Keratinocyte (primary cell): ENCODE data around the gene CUX1. TPM values are rescaled to one million over a fixed set of nuclear protein-coding genes. Genes with fewer than 3 reads are reported as not detected.

ENCODE experiments used
- DNase-seq: peaks from one replicate; pipeline ENCODE4 v3.0.0-alpha.2; 2011; ENCODE audit warnings: low read depth, missing footprints, low spot score
- FAIRE-seq: peaks from 2 replicates; lab custom pipeline; 2011; peaks lifted over from hg19 to GRCh38; lab: Jason Lieb, UNC
- H2AFZ ChIP-seq: 2 replicates; pipeline ENCODE4 v1.6.0; 2012; ENCODE audit warnings: low read length, control low read depth, inconsistent platforms; ENCODE audit not compliant: control insufficient read depth
- H3K27ac ChIP-seq: 2 replicates; pipeline ENCODE4 v1.5.1; 2011; ENCODE audit warnings: low read length; ENCODE audit not compliant: control insufficient read depth, insufficient read depth
- H3K27me3 ChIP-seq: 3 replicates; pipeline ENCODE4 v1.6.0; 2011; ENCODE audit warnings: low read length; ENCODE audit not compliant: control insufficient read depth, insufficient read depth; ENCODE audit errors: extremely low read depth
- H3K36me3 ChIP-seq, 2 experiments: 2 replicates in 1 of 2; 3 replicates in 1 of 2; pipeline ENCODE4 v1.5.1; 2011; ENCODE audit warnings: low read length in 2 of 2, mild to moderate bottlenecking in 1 of 2; ENCODE audit not compliant: control insufficient read depth in 2 of 2, insufficient read depth in 2 of 2; ENCODE audit errors: extremely low read depth in 1 of 2
- H3K4me1 ChIP-seq: 3 replicates; pipeline ENCODE4 v1.5.1; 2011; ENCODE audit warnings: low read length; ENCODE audit not compliant: control insufficient read depth, insufficient read depth; ENCODE audit errors: extremely low read depth
- H3K4me2 ChIP-seq: 3 replicates; pipeline ENCODE4 v1.6.0; 2011; ENCODE audit warnings: low read depth, low read length; ENCODE audit not compliant: control insufficient read depth, insufficient read depth; ENCODE audit errors: extremely low read depth
- H3K4me3 ChIP-seq, 3 experiments: fragments of 200-600 bp in 1 of 3; sonication (generic) in 1 of 3; 2 replicates in 2 of 3; 3 replicates in 1 of 3; pipeline ENCODE4 v1.5.1; 2011 to 2016; ENCODE audit warnings: low read length in 3 of 3, mild to moderate bottlenecking in 3 of 3, control low read depth in 2 of 3, inconsistent platforms in 1 of 3, low read depth in 1 of 3, mixed read lengths in 1 of 3, mixed run types in 1 of 3, moderate library complexity in 1 of 3; ENCODE audit not compliant: control insufficient read depth in 2 of 3, insufficient read depth in 2 of 3; ENCODE audit errors: extremely low read depth in 1 of 3
- H3K79me2 ChIP-seq: 2 replicates; pipeline ENCODE4 v1.6.0; 2012; ENCODE audit warnings: low read length; ENCODE audit not compliant: control insufficient read depth, insufficient read depth
- H3K9ac ChIP-seq: 3 replicates; pipeline ENCODE4 v1.6.0; 2011; ENCODE audit warnings: low read length; ENCODE audit not compliant: control insufficient read depth, insufficient read depth; ENCODE audit errors: extremely low read depth
- H3K9me1 ChIP-seq: 3 replicates; pipeline ENCODE4 v1.6.0; 2011; ENCODE audit warnings: low read length; ENCODE audit not compliant: control insufficient read depth, insufficient read depth; ENCODE audit errors: extremely low read depth
- H3K9me3 ChIP-seq: 2 replicates; pipeline ENCODE4 v1.5.1; 2012; ENCODE audit warnings: low read depth, low read length; ENCODE audit not compliant: control insufficient read depth
- H4K20me1 ChIP-seq: 3 replicates; pipeline ENCODE4 v1.6.0; 2011; ENCODE audit warnings: low read length; ENCODE audit not compliant: control insufficient read depth, insufficient read depth; ENCODE audit errors: extremely low read depth
- EZH2 ChIP-seq: IDR thresholded peaks from one replicate; pipeline ENCODE4 v1.6.1; 2012; ENCODE audit warnings: inconsistent platforms, mild to moderate bottlenecking, low read length, moderate library complexity
- dilution Hi-C: fragments of 300-500 bp; cut with MboI; formaldehyde crosslinking; loops from one replicate; pipeline ENCODE4 v1.7.0; 2020; ENCODE audit warnings: low sequenced_read_pairs; ENCODE audit not compliant: extremely low pct_ligation_motif_present
- polyA plus RNA-seq, 5 experiments: library from polyadenylated mRNA; depleted of rRNA in 3 of 5; stranded (reverse) in 3 of 5; stranded (forward) in 1 of 5; unstranded in 1 of 5; fragments of >200 nt; gene quantifications; 1 replicate in 1 of 5; 2 replicates in 3 of 5; 3 replicates in 1 of 5; pipeline versions ENCODE4 v1.2.1 to v1.2.3, GENCODE V29; 2011 to 2012; ENCODE audit warnings: missing spikeins in 2 of 5, low read depth in 1 of 5, low replicate concordance in 1 of 5
- TF ChIP-seq, protein P1 (sequence below), 3 experiments: IDR thresholded peaks in 1 of 3; conservative IDR thresholded peaks in 1 of 3; optimal IDR thresholded peaks in 1 of 3; 2 replicates in 2 of 3; 3 replicates in 1 of 3; pipeline versions ENCODE3 to v1.5.1; 2011; ENCODE audit warnings: low read length in 3 of 3, mild to moderate bottlenecking in 3 of 3, moderate library complexity in 2 of 3, control low read depth in 1 of 3, inconsistent platforms in 1 of 3; ENCODE audit not compliant: insufficient read depth in 2 of 3; ENCODE audit errors: extremely low read depth in 1 of 3

Gene CUX1
- polyA plus RNA-seq, 1 donor (not counting 4 experiments of a cell fraction or from before 2014, with no cell fraction given): 18.3 TPM

DNA sequence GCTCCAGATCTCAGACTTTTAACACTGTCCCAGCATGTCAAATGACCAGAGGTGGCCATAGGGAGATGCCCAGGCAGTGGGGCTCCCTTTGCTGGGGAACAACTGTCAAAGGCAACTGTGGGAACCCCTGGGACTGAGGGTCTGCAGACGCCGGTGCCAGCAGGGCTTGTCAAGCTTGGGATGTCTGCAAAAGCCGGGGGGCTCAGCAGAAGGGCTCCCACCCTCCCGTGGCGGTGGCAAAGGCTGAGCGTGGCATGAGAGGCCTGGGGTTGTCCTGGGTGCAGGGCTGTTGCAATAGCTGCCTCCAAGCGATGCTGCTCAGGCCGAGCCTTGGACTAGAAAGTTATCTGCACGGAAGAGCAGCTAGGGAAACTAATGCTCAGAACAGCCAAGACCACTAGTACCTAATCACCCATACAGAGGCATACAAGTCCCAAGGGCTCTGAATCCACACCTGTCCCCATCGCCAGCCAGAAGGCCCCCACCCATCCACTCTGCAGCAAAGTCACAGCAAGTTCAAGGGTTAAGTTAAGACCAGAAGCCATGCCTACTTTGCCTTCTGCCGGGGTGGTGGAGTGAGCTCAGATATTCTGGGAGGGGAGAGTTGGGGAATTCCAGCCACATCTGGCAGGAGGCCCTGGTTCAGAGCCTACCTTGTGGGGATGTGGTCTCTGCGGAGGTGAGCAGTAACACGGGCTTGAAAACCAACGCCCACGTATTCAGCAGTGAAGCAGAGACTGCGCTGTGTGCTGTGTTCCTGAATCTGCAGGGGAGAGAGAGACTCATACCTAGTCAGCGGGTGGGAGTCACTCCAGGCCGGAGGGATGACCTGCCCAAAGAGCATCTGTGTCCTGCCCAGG, 473.9 kb downstream of the CUX1 start:
- FAIRE-seq: no peak

DNA sequence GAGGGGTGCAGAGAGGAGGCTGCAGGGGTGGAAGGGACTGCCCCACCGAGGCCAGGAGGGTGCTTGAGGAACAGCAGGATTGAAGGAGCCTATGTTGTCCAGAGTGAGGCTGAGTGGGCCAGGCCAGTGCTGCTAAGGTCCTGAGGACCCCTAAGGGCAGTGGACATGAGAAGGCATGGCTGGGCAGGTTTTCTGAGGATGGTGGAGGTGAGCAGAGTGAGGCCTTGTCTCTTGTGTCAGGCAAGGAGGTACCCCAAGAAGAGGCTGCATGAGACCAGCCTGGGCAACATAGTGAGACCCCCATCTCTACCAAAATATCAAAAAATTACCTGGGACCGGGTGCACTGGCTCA, 474.5 kb downstream of the CUX1 start:
- Histone ChIP-seq H3K27me3 (peaks cover 5% of the 10 kb centered on the region), H3K27ac (no peak overlapping the region), H4K20me1 (no peaks in the 10 kb centered on the region), H3K4me2 (no peak overlapping the region), H3K9ac (no peak overlapping the region), H3K4me1 (no peaks in the 10 kb centered on the region), H3K79me2 (no peaks in the 10 kb centered on the region), H3K4me3 (no peak overlapping the region), H3K9me1 (no peaks in the 10 kb centered on the region), H2AFZ (no peak overlapping the region), H3K9me3 (no peaks in the 10 kb centered on the region), H3K36me3 (no peaks in the 10 kb centered on the region)
- dilution Hi-C loops: no loop called here
- DNase-seq (no peak), FAIRE-seq (no peak)
- TF ChIP-seq, protein P1, sequence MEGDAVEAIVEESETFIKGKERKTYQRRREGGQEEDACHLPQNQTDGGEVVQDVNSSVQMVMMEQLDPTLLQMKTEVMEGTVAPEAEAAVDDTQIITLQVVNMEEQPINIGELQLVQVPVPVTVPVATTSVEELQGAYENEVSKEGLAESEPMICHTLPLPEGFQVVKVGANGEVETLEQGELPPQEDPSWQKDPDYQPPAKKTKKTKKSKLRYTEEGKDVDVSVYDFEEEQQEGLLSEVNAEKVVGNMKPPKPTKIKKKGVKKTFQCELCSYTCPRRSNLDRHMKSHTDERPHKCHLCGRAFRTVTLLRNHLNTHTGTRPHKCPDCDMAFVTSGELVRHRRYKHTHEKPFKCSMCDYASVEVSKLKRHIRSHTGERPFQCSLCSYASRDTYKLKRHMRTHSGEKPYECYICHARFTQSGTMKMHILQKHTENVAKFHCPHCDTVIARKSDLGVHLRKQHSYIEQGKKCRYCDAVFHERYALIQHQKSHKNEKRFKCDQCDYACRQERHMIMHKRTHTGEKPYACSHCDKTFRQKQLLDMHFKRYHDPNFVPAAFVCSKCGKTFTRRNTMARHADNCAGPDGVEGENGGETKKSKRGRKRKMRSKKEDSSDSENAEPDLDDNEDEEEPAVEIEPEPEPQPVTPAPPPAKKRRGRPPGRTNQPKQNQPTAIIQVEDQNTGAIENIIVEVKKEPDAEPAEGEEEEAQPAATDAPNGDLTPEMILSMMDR (optimal IDR thresholded peaks at IDR 0.05 in 1 of 3, IDR thresholded peaks at IDR 0.05 in 1 of 3, conservative IDR thresholded peaks at IDR 0.05 in 1 of 3; ENCODE audit: extremely low read depth in 1 of 3, insufficient read depth in 2 of 3, low read length in 3 of 3): no peak
- no peak for TF ChIP-seq EZH2

More for the DNA sequence above, 473.9 kb downstream of the CUX1 start:
- Histone ChIP-seq H3K79me2 (no peaks in the 10 kb centered on the region), H3K27ac (no peak overlapping the region), H3K27me3 (peaks cover 5% of the 10 kb centered on the region), H3K9me3 (no peaks in the 10 kb centered on the region), H3K4me3 (no peak overlapping the region), H3K9ac (no peak overlapping the region), H2AFZ (no peak overlapping the region), H4K20me1 (no peaks in the 10 kb centered on the region), H3K9me1 (no peaks in the 10 kb centered on the region), H3K4me2 (no peak overlapping the region), H3K36me3 (no peaks in the 10 kb centered on the region), H3K4me1 (peaks cover 2% of the 10 kb centered on the region)
- dilution Hi-C loops: no loop called here
- TF ChIP-seq, protein P1 (optimal IDR thresholded peaks at IDR 0.05 in 1 of 3, IDR thresholded peaks at IDR 0.05 in 1 of 3, conservative IDR thresholded peaks at IDR 0.05 in 1 of 3; ENCODE audit: extremely low read depth in 1 of 3, insufficient read depth in 2 of 3, low read length in 3 of 3): no peak
- no peak for TF ChIP-seq EZH2
- no peak for DNase-seq
